Mesothelial cell of epicardium (in vitro differentiated cells): ENCODE measurements around the gene NFKBIE. TPM values are rescaled to one million over a fixed set of nuclear protein-coding genes. Genes with fewer than 3 reads are reported as not detected.

Experiments used
- DNase-seq, 2 experiments: peaks; one replicate each; pipeline ENCODE4 v3.0.0; 2021; ENCODE audit warnings: low spot score in 2 of 2; ENCODE audit not compliant: unreplicated experiment in 2 of 2
- H3K27ac Mint-ChIP-seq: 2 replicates; pipeline ENCODE4 v1.8.0; 2021; ENCODE audit warnings: mixed read lengths
- H3K27me3 Mint-ChIP-seq: 2 replicates; pipeline ENCODE4 v1.8.0; 2021; ENCODE audit warnings: low read depth, mixed read lengths
- H3K36me3 Mint-ChIP-seq: 2 replicates; pipeline ENCODE4 v1.8.0; 2021; ENCODE audit warnings: mixed read lengths
- H3K4me1 Mint-ChIP-seq: 2 replicates; pipeline ENCODE4 v1.8.0; 2021; ENCODE audit warnings: mixed read lengths
- H3K4me3 Mint-ChIP-seq: 2 replicates; pipeline ENCODE4 v1.8.0; 2021; ENCODE audit warnings: mild to moderate bottlenecking, moderate library complexity, mixed read lengths
- H3K9me3 Mint-ChIP-seq: 2 replicates; pipeline ENCODE4 v1.8.0; 2021; ENCODE audit warnings: mixed read lengths
- CTCF ChIP-seq: fragments of 200-600 bp; sonication (generic); IDR thresholded peaks from one replicate; pipeline ENCODE4 v1.5.0; 2021; ENCODE audit warnings: antibody characterized with exemption; ENCODE audit not compliant: unreplicated experiment
- total RNA-seq: library from RNA; stranded (reverse); gene quantifications from 3 replicates; pipeline ENCODE4 v1.2.1, GENCODE V29; 2021

NFKBIE gene
- total RNA-seq, 1 donor from 2014 or later: 9.7 TPM

GRCh38 chr6:44245391-44245911 lies 19.9 kb downstream of the NFKBIE start:
- peaks cover 27% of the 10 kb centered on the region for H3K4me1 Mint-ChIP-seq
- DNase-seq: no peak
- peak overlapping the region; percentile 99 for H3K27ac Mint-ChIP-seq
- no peak for TF ChIP-seq CTCF
- H3K4me3 Mint-ChIP-seq: peak overlapping the region; percentile 98
- no peaks in the 10 kb centered on the region for H3K27me3 Mint-ChIP-seq
- peaks cover 18% of the 10 kb centered on the region for H3K36me3 Mint-ChIP-seq
- H3K9me3 Mint-ChIP-seq: no peaks in the 10 kb centered on the region

- H3K36me3 Mint-ChIP-seq: peaks cover under 1% of the 10 kb centered on the region
- TF ChIP-seq CTCF: no peak
- no peak overlapping the region for H3K4me3 Mint-ChIP-seq
Observed at GRCh38 chr6:44243345-44243744, 22.0 kb downstream of the NFKBIE start.

GRCh38 chr6:44238687-44239350 lies 26.5 kb downstream of the NFKBIE start:
- Mint-ChIP-seq H3K36me3 (no peaks in the 10 kb centered on the region), H3K4me3 (peak overlapping the region; percentile 87), H3K9me3 (no peaks in the 10 kb centered on the region), H3K27me3 (peaks cover 4% of the 10 kb centered on the region), H3K4me1 (peaks cover 31% of the 10 kb centered on the region), H3K27ac (no peak overlapping the region)
- no peak for TF ChIP-seq CTCF
- DNase-seq: no peak

More at GRCh38 chr6:44243345-44243744, 22.0 kb downstream of the NFKBIE start:
- H3K27ac Mint-ChIP-seq: no peak overlapping the region
- no peak for DNase-seq
- peaks cover 16% of the 10 kb centered on the region for H3K4me1 Mint-ChIP-seq
- H3K27me3 Mint-ChIP-seq: peaks cover 4% of the 10 kb centered on the region
- H3K9me3 Mint-ChIP-seq: no peaks in the 10 kb centered on the region

- peak; percentile 98 for TF ChIP-seq CTCF
- no peaks in the 10 kb centered on the region for H3K36me3 Mint-ChIP-seq
- H3K4me3 Mint-ChIP-seq: peak overlapping the region; percentile 87
- peak; percentile 72 to 89 for DNase-seq
- H3K4me1 Mint-ChIP-seq: peaks cover 34% of the 10 kb centered on the region
- peaks cover 4% of the 10 kb centered on the region for H3K27me3 Mint-ChIP-seq
- H3K9me3 Mint-ChIP-seq: no peaks in the 10 kb centered on the region
- peak overlapping the region; percentile 91 for H3K27ac Mint-ChIP-seq
Observed at GRCh38 chr6:44237813-44238433, 27.4 kb downstream of the NFKBIE start.

GRCh38 chr6:44237021-44237812 lies 28.1 kb downstream of the NFKBIE start:
- DNase-seq: peak in 1 of 2 experiments; percentile 53
- Mint-ChIP-seq H3K27me3 (peaks cover 4% of the 10 kb centered on the region), H3K36me3 (no peaks in the 10 kb centered on the region), H3K9me3 (no peaks in the 10 kb centered on the region), H3K4me3 (peak overlapping the region; percentile 87), H3K4me1 (peaks cover 34% of the 10 kb centered on the region), H3K27ac (peak overlapping the region; percentile 91)
- no peak for TF ChIP-seq CTCF
